Ovary (tissue), 9 donors: Measurements from ENCODE around the gene FURIN. TPM values are rescaled to one million over a fixed set of nuclear protein-coding genes. Genes with fewer than 3 reads are reported as not detected.

Experiments
- DNase-seq, 5 donors: peaks; one replicate each; pipeline ENCODE4 v3.0.0-alpha.2; 2019 to 2020
- H3K27ac ChIP-seq, 2 donors: fragments of 200-600 bp; one replicate each; pipeline versions ENCODE4 v1.5.1 to v1.8.0; 2019 to 2022
- H3K27me3 ChIP-seq: fragments of 200-600 bp; one replicate; pipeline ENCODE4 v1.8.0; 2022
- H3K36me3 ChIP-seq: fragments of 200-600 bp; sonication (generic); one replicate; pipeline ENCODE4 v1.5.1; 2019
- H3K4me1 ChIP-seq: one replicate; pipeline ENCODE4 v1.8.1; 2013; ENCODE audit warnings: mild to moderate bottlenecking, moderate library complexity; ENCODE audit not compliant: insufficient read depth
- H3K4me3 ChIP-seq: fragments of 200-600 bp; sonication (generic); one replicate; pipeline ENCODE4 v1.5.1; 2017
- H3K9me3 ChIP-seq, 2 donors: fragments of 200-600 bp in 1 of 2; sonication (generic) in 1 of 2; one replicate each; pipeline versions ENCODE4 v1.5.1 to v1.8.1; 2013 to 2019; ENCODE audit warnings: mild to moderate bottlenecking in 1 of 2, moderate library complexity in 1 of 2
- CTCF ChIP-seq, 3 donors: fragments of 450-650 bp in 2 of 3; fragments of 200-600 bp in 1 of 3; IDR thresholded peaks; one replicate each; pipeline versions ENCODE4 v1.5.1 to v1.8.0; 2016 to 2022; ENCODE audit warnings: antibody characterized with exemption in 3 of 3, mild to moderate bottlenecking in 1 of 3
- EP300 ChIP-seq: sonication (generic); formaldehyde crosslinking; IDR thresholded peaks from one replicate; pipeline ENCODE4 v1.6.1; 2017; ENCODE audit warnings: antibody characterized with exemption
- POLR2A ChIP-seq: fragments of 450-650 bp; IDR thresholded peaks from one replicate; pipeline ENCODE4 v1.6.1; 2017; ENCODE audit warnings: antibody characterized with exemption, mild to moderate bottlenecking, moderate library complexity
- WGBS, 3 donors: extraction: QIAGEN DNeasy Blood & Tissue Kit in 1 of 3; methylation state at CpG; one replicate each; pipeline versions ENCODE4 v1.1.5 to v1.1.7; 2013 to 2017; 5-methylcytosine and 5-hydroxymethylcytosine counted together
- intact Hi-C, 4 donors: fragments of 100-400 bp; cut with DNase I; formaldehyde crosslinking; loops; one replicate each; pipeline versions ENCODE4 v1.11.0 to v1.15.1; 2022 to 2023
- polyA plus RNA-seq, 2 donors: library from polyadenylated mRNA; stranded (reverse); fragments of 200-250 nt in 1 of 2; fragments of 350-450 nt in 1 of 2; fragmentation: Illumina TruSeq in 1 of 2; extraction: RNeasy Lipid Tissue Mini Kit (QIAGEN cat#74804) in 1 of 2; gene quantifications; one replicate each; pipeline ENCODE4 v1.2.3, GENCODE V29; 2013 to 2014
- total RNA-seq, 7 donors: library from RNA; depleted of rRNA in 2 of 7; stranded (reverse); fragments of >200 nt in 2 of 7; fragmentation: NEBNext Ultra II Directional in 3 of 7; extraction: Animal tissue kit (Norgen Biotek cat#: 25700) in 3 of 7; gene quantifications; one replicate each; pipeline versions ENCODE4 v1.1.0 to v1.2.4, GENCODE V29; 2016 to 2023
- donor health status: DM: no; HTN: no; CAD: no; lungs with moderate emphysema.
- donor health status: DM: no; HTN: no; CAD: no.
- donor health status: Bipolar disorder and iron deficiency.
- donor health status: DM: yes; HTN: yes; CAD: no.
- donor health status: DM: no; HTN: no; CAD: no.
- donor health status: DM: yes; HTN: yes; CAD: no.

The FURIN gene
- total and polyA plus RNA-seq, 9 donors = 6.2 to 38.6 (median 33.7) TPM

GRCh38 chr15:90881181-90881977 lies 13.0 kb downstream of the FURIN start:
- peak in 1 of 5 donors; percentile 24 for DNase-seq
- no peaks in the 10 kb centered on the region for H3K36me3 ChIP-seq
- no peak overlapping the region for H3K27ac ChIP-seq
- peaks cover 10% of the 10 kb centered on the region for H3K4me1 ChIP-seq
- TF ChIP-seq EP300 (no peak), CTCF (IDR thresholded peaks at IDR 0.05) (no peak), POLR2A (no peak)
- no peak overlapping the region for H3K4me3 ChIP-seq
- intact Hi-C loops = loop anchor here in 1 of 4 donors (5.0 kb wide), 1 partner anchor 234 kb away; no protein-coding TSS in a partner anchor
- no peaks in the 10 kb centered on the region for H3K27me3 ChIP-seq
- no peaks in the 10 kb centered on the region for H3K9me3 ChIP-seq
- WGBS, 3 donors = 83 to 84% (median 83%) methylated on average over 35 of the region's 35 CpGs

- Histone ChIP-seq H3K36me3 (no peaks in the 10 kb centered on the region), H3K4me3 (no peak overlapping the region), H3K27me3 (no peaks in the 10 kb centered on the region), H3K9me3 (no peaks in the 10 kb centered on the region), H3K27ac (no peak overlapping the region), H3K4me1 (peaks cover 10% of the 10 kb centered on the region)
- no peak for TF ChIP-seq EP300
- intact Hi-C loops = loop anchor here in 1 of 4 donors (5.0 kb wide), 1 partner anchor 235 kb away; no protein-coding TSS in a partner anchor
- 77 to 85% (median 78%) methylated on average over 19 of the region's 19 CpGs for whole genome bisulfite sequencing, 3 donors
- DNase-seq = peak in 1 of 5 donors; percentile 32
Observed at GRCh38 chr15:90881978-90882721, 13.8 kb downstream of the FURIN start.

- TF ChIP-seq POLR2A = no peak
- no peak for TF ChIP-seq CTCF (IDR thresholded peaks at IDR 0.05)
- no peak for TF ChIP-seq EP300
- peak in 1 of 5 donors; percentile 38 for DNase-seq
- WGBS, 3 donors = 66 to 79% (median 68%) methylated on average over 13 of the region's 13 CpGs
- H3K9me3 ChIP-seq = no peaks in the 10 kb centered on the region
- intact Hi-C loops = loop anchor here in 1 of 4 donors (5.0 kb wide), 1 partner anchor 236 kb away; no protein-coding TSS in a partner anchor
- no peak overlapping the region for H3K4me3 ChIP-seq
- H3K4me1 ChIP-seq = peaks cover 10% of the 10 kb centered on the region
- no peaks in the 10 kb centered on the region for H3K27me3 ChIP-seq
- peak overlapping the region; percentile 70 to 97 for H3K27ac ChIP-seq
- H3K36me3 ChIP-seq = no peaks in the 10 kb centered on the region
Observed at GRCh38 chr15:90882781-90883525, 14.6 kb downstream of the FURIN start.

- H3K27me3 ChIP-seq = no peaks in the 10 kb centered on the region
- H3K4me1 ChIP-seq = peaks cover 10% of the 10 kb centered on the region
- 53 to 55% (median 53%) methylated on average over 7 of the region's 7 CpGs for WGBS, 3 donors
- TF ChIP-seq POLR2A (no peak), CTCF (IDR thresholded peaks at IDR 0.05) (no peak), EP300 (no peak)
- H3K4me3 ChIP-seq = peak overlapping the region; percentile 56
- H3K36me3 ChIP-seq = no peaks in the 10 kb centered on the region
- H3K27ac ChIP-seq = peak overlapping the region; percentile 70 to 97
- no peaks in the 10 kb centered on the region for H3K9me3 ChIP-seq
- DNase-seq = peak in 1 of 5 donors; percentile 46
- intact Hi-C loops = loop anchor here in 1 of 4 donors (5.0 kb wide), 1 partner anchor 236 kb away; no protein-coding TSS in a partner anchor
Observed at GRCh38 chr15:90883526-90883975, 15.2 kb downstream of the FURIN start.
